COR-L47 (cell line): Measurements from ENCODE around the gene LRFN2.

Experiments used
- DNase-seq: peaks from one replicate; lab custom pipeline; 2025; lab: John Stamatoyannopoulos, UW

LRFN2 gene

DNA sequence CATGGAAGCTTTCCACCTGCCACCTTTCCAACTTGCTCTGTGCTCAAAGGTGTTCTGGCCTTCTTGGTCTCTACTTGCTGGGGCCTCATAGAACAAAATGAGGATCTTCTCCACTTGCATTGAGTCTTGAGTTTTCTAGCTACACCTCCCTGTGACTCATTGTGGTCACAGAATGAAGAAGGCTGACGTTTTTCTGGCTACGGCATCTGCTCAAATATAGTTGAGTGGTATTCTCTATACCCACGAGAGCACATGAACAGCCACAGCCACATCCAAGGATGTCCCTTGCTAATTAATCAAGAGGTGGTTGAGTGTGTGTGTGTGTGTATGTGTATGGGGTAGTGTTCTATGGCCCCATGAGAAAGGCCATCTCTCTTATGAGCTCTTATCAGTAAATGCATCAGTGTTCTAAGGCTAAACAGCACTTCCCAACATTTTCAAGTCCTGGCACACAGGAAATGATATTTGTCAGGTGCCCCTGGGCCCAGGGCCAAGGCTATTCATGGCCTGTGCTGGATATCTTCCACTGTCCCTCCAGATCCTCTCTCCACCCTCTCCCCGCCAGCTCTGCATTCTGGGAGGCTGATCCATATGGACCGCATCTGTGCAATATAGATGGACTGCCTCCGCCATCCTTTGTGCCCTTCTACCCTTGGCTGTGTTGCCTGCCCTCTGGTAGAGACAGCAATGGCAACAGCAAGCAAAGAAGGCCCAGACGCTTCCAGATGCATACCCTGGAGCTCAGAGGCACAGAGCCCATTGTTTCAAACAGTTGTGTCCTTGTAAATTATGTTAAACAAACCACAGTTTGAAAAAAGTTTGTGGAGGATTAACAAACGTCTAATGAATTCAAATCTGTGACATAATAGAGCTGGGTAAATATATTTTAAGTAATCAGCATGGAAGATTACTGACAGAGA, 150.2 kb downstream of the LRFN2 start:
- no peak for DNase-seq

GRCh38 chr6:40432982-40433381, 154.2 kb downstream of the LRFN2 start:
- no peak for DNase-seq

DNA sequence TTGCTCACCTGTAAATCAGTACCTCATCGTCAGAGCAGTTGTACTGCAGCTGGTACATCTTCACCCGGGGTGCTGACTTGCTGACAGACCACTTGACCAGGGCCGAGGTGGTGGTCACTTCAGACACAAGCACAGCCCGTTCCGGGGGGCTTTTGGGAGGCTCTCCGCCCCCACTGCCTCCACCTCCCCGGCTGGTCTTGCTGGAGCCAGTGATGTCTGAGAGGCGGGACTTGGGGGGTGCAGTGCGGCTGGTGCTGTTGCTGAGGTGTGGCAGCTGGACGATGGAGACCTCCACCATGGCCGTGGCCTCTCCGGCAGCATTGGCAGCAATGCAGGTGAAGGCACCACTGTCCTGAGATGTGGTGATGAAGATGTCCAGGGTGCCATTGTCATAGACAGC, 155.5 kb downstream of the LRFN2 start:
- DNase-seq = no peak

- no peak for DNase-seq
Observed at GRCh38 chr6:40427196-40427595, 160.0 kb downstream of the LRFN2 start.

DNA sequence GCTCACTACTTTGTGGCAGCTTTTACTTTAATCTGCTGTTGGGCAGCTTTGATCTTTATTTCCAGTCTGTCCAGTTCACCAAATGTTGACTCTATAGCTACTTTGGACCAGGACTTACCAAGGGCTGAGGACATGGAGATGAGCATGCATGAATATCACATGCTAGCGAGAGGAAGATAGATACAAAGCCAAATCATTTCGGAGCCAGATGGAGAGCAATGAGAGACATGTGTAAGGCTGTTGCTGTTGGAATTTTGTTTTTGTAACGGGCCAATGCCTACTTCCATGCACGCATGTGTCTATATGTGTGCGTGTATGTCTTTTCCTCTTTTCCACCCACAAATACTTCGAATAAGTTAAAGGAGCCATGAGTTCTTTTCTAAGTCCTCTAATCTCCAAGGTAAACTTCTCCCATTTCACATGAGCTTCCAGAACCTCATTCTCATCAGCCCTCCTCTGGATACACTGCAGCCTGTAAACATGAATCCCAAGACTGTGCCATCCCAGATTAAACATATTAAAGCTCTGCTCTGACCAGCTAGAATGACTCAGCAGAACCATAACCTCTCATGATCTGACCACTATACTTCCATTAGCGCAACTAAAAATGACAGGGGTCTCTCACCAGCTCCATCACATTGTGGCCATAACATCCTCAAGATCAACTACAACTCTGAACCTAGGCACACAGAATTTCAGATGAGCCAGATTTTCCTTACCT, 160.7 kb downstream of the LRFN2 start:
- DNase-seq = no peak

DNA sequence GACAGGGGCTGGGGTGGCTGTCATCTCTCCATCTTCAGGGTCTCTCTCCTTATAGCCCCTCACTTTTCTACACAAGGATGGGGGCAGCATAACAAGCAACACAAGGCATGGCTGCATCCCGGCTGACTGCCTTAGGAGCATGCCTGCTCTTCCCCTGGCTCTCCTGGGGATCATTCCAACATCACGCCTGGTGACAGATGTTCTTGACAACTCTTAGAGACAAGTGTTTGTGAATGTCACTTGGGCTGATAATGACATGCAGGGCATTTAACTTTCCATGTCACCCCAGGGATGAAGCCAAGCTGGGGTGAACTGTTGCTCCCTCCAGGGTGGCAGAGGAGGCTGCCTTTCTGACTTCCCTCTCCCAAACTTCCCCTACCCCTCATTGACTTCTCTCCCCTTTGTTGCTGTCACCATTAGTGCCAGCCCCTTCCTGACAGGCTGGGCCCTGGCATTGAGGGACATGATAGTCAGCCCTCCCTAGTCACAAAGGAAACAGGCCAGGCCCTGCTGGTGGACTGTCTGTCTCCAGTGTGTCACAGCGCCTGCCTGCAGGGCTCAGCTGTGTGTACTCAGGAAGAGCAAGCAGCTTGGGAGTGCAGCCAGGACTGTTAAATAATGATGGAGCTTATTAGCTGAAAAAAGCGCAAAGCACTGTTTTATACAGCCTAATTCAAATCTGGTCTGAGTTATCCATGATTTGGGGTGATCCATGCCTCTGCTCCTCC, 161.8 kb downstream of the LRFN2 start:
- DNase-seq = peak; percentile 80

GRCh38 chr6:40422046-40422445, 165.1 kb downstream of the LRFN2 start:
- no peak for DNase-seq

GRCh38 chr6:40419946-40420728, 167.0 kb downstream of the LRFN2 start:
- no peak for DNase-seq

GRCh38 chr6:40419377-40419776, 167.8 kb downstream of the LRFN2 start:
- DNase-seq = no peak

DNA sequence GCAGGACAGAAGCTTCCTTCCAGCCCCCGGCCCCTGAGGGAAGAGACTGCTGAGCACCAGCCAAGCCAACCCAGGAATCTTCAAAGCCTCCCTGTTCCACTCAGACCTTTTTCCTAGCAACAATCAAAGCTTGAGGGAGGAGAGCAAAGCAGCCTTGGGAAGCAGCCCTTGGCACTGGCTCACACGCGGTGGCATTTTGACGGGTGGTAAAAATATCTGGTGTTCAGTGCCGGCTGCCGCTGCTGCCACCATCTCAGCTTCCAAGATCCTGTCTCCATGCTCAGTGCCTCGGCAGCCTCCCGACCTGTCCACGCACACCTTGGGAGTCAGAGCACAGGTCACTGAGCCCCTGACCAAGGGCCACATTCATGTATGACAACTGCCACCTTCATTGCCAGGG, 170.1 kb downstream of the LRFN2 start:
- no peak for DNase-seq

GRCh38 chr6:40414617-40415016, 172.5 kb downstream of the LRFN2 start:
- no peak for DNase-seq

- no peak for DNase-seq
Observed at GRCh38 chr6:40413239-40413638, 173.9 kb downstream of the LRFN2 start.

DNA sequence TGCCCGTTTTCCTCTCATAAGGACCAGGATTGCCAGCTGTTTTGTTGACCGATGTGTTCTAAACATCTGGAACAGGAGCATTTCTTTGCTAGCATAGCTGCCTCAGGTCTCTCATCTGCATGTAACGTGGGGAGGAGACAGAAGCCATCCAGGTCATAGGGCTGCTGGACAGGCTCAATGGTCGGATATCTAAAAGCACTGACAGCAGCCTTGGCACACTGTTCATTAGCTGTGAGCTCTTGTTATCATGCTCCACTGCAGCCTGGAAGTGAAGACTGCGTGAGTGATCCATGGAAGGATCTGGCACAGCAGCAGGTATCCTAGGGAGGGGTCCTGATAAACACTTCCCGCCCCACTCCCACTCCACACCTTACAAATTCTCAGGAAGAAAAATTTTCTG, 175.3 kb downstream of the LRFN2 start:
- no peak for DNase-seq

DNA sequence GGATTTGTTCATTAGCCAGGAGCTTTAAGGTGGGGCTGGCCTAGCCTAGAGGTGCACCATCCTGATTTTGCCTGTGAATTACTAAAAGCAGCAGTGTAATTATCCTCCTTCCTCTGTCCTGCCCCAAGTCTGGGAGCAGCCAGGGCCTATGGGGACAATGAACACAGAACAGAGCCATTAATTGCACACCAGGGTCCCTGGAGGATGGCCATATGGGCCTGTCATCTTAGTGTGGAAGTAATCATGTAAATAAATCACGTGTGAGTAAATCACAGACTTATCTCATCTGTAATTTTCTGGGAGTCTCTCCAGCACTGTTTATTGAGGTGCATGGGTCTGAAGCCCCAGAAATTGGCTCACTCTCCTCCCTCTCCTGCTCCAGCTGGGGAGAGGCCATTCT, 176.3 kb downstream of the LRFN2 start:
- DNase-seq = peak; percentile 78

GRCh38 chr6:40409716-40410397, 177.3 kb downstream of the LRFN2 start:
- DNase-seq = no peak

DNA sequence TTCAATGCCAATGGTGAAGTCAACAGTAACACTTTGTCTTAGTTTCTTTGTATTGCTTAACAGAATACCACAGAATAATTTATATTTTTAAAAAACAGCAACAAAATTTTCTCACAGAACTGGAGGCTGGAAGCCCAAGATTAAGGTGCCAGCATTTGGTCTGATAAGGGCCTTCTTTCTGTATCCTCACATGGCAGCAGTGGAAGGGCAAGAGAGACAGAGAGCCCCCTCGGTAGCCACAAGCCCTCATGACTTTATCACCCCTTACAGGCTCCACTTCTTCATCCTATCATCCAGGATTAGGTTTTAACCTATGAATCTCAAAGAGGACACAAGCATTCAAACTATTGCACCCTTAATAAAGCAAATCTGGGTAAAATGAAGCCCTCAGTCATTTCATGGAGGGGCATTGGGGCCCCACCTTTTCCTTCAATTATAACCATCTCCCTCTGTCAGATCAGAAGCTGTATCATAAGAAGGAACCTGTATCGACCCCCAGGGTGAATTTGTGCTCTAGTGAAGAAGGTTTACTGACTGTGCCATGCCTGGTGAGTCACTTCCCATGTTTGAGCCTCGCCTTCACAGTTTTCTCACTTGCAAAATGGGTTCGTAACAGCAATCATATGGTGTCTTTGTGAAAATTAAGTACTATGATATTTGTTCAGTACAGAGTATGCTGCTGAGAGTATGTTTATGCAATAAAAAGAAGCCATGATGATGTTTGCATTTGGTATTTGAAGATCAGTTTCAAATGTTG, 178.2 kb downstream of the LRFN2 start:
- no peak for DNase-seq

GRCh38 chr6:40407239-40407638, 179.9 kb downstream of the LRFN2 start:
- DNase-seq = no peak

DNA sequence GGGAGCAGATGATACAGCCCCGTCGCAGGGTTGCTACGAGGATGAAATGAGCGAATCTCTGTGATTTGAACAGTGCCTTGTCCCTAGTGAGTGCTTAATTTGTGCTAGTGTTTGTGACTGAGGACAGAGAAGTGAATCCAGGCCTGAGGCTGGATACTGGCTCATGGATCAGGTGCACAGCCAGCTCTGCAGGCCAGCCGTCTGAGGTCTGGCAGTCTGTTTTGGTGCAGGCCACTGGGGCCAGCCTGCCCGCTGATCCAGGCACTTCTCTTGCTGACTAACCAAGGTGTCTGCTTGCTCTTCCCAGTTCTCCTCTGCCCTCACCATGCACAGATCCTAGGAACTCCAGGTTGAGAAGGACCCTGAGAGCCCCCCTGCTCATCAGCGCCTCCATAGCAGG, 181.0 kb downstream of the LRFN2 start:
- DNase-seq = no peak

GRCh38 chr6:40400738-40401137, 186.4 kb downstream of the LRFN2 start:
- no peak for DNase-seq

- no peak for DNase-seq
Observed at GRCh38 chr6:40399888-40400457, 187.2 kb downstream of the LRFN2 start.
